Fibroblast of skin of abdomen (primary cell): ENCODE results near the gene SNRPN. TPM values are rescaled to one million over a fixed set of nuclear protein-coding genes. Genes with fewer than 3 reads are reported as not detected.
"Not testable (repeated sequence)": the region's sequence is repeated elsewhere in the genome, so short reads cannot be mapped to it uniquely, and the experiment has no call there.

ENCODE experiments used
- DNase-seq: peaks from one replicate; pipeline ENCODE4 v3.0.0-alpha.2; 2013
- polyA plus RNA-seq, 2 experiments: library from polyadenylated mRNA; unstranded; fragments of 120-200 nt; gene quantifications; one replicate each; pipeline ENCODE4 v1.2.1, GENCODE V29; 2013; ENCODE audit not compliant: insufficient read length in 2 of 2

SNRPN gene
- 127 TPM for polyA plus RNA-seq (2013, experiment 1 of 2; ENCODE audit: insufficient read length)
- 131 TPM for polyA plus RNA-seq (2013, experiment 2 of 2; ENCODE audit: insufficient read length)

GRCh38 chr15:24954783-24955530 lies at the start of gene SNRPN, which contains the start of gene SNURF:
TSS of gene SNRPN (plus strand) at chr15:24954987. CDS start at chr15:24974454, 19,467 bp downstream.
TSS of gene SNURF (plus strand) at chr15:24954987. CDS start at chr15:24955049, 62 bp downstream.
- peak; percentile 70 for DNase-seq

GRCh38 chr15:24916305-24917009 lies 38.3 kb upstream of the SNRPN start:
- DNase-seq = no peak

GRCh38 chr15:24917431-24917830 lies 37.4 kb upstream of the SNRPN start:
- DNase-seq = no peak

GRCh38 chr15:24919446-24919845 lies 35.3 kb upstream of the SNRPN start:
- no peak for DNase-seq

GRCh38 chr15:24922781-24923180 lies 32.0 kb upstream of the SNRPN start:
- not testable (repeated sequence) for DNase-seq

GRCh38 chr15:24924153-24924552 lies 30.6 kb upstream of the SNRPN start:
- DNase-seq = no peak

GRCh38 chr15:24924621-24925020 lies 30.2 kb upstream of the SNRPN start:
- DNase-seq = no peak

GRCh38 chr15:24931874-24932732 lies 22.7 kb upstream of the SNRPN start:
- DNase-seq = not testable (repeated sequence)

GRCh38 chr15:24933716-24934115 lies 21.1 kb upstream of the SNRPN start:
- no peak for DNase-seq

GRCh38 chr15:24938224-24938623 lies 16.6 kb upstream of the SNRPN start:
- not testable (repeated sequence) for DNase-seq

- no peak for DNase-seq
Observed at GRCh38 chr15:24940236-24940635, 14.6 kb upstream of the SNRPN start.

- no peak for DNase-seq
Observed at GRCh38 chr15:24943361-24943760, 11.4 kb upstream of the SNRPN start.

GRCh38 chr15:24944954-24945353 lies 9.8 kb upstream of the SNRPN start:
- DNase-seq = no peak

- no peak for DNase-seq
Observed at GRCh38 chr15:24945711-24946110, 9.1 kb upstream of the SNRPN start.

GRCh38 chr15:24948495-24948894 lies 6.3 kb upstream of the SNRPN start:
- DNase-seq = no peak

GRCh38 chr15:24955531-24955921 lies 739 bp downstream of the SNRPN start:
- DNase-seq = no peak

- peak; percentile 72 for DNase-seq
Observed at GRCh38 chr15:24956111-24956838, 1.5 kb downstream of the SNRPN start.

- no peak for DNase-seq
Observed at GRCh38 chr15:24957691-24958090, 2.9 kb downstream of the SNRPN start.

GRCh38 chr15:24961967-24962366 lies 7.2 kb downstream of the SNRPN start:
- DNase-seq = no peak

- DNase-seq = no peak
Observed at GRCh38 chr15:24962880-24963279, 8.1 kb downstream of the SNRPN start.

- DNase-seq = no peak
Observed at GRCh38 chr15:24966364-24967103, 11.7 kb downstream of the SNRPN start.
